Endothelial cell of umbilical vein (primary cell): ENCODE results near the gene PAX6. TPM values are rescaled to one million over a fixed set of nuclear protein-coding genes. Genes with fewer than 3 reads are reported as not detected.

Experiments used
- BruUV-seq: library from RNA; stranded (reverse); fragments of 400-500 nt; replicated peaks from 2 replicates; lab custom pipeline; 2021; lab: Mats Ljungman, UMichigan
- CTCF ChIA-PET: fragments of 300-600, 350-600 bp; sonication (Branson Sonifier 250); formaldehyde crosslinking; loops from one replicate; lab custom pipeline; 2021; ENCODE audit warnings: antibody characterized with exemption, inconsistent platforms; lab: Charles Lee
- POLR2A ChIA-PET: fragments of 300-600, 350-600 bp; sonication (Branson Sonifier 250); formaldehyde crosslinking; loops from one replicate; lab custom pipeline; 2021; ENCODE audit warnings: antibody characterized with exemption, inconsistent platforms; lab: Charles Lee
- DNase-seq: peaks from one replicate; pipeline ENCODE4 v3.0.0-alpha.2; 2011; ENCODE audit warnings: low read depth, low spot score
- FAIRE-seq: peaks from 2 replicates; lab custom pipeline; 2011; peaks lifted over from hg19 to GRCh38; lab: Jason Lieb, UNC
- H2AFZ ChIP-seq: 2 replicates; pipeline ENCODE4 v1.6.0; 2012; ENCODE audit warnings: low read depth, low read length, control low read depth, inconsistent platforms
- H3K27ac ChIP-seq: 2 replicates; pipeline ENCODE4 v1.5.1; 2011; ENCODE audit warnings: low read depth, mild to moderate bottlenecking, control low read depth, low read length, moderate library complexity; ENCODE audit not compliant: insufficient read depth
- H3K27me3 ChIP-seq, 2 experiments: 2 replicates each; pipeline versions ENCODE4 v1.6.0 to v1.6.1; 2011; ENCODE audit warnings: low read length in 2 of 2, mixed read lengths in 1 of 2; ENCODE audit not compliant: control insufficient read depth in 2 of 2, insufficient read depth in 2 of 2
- H3K36me3 ChIP-seq, 2 experiments: 2 replicates in 1 of 2; 3 replicates in 1 of 2; pipeline ENCODE4 v1.5.1; 2011; ENCODE audit warnings: low read length in 2 of 2, mild to moderate bottlenecking in 1 of 2, moderate library complexity in 1 of 2; ENCODE audit not compliant: control insufficient read depth in 2 of 2, insufficient read depth in 2 of 2; ENCODE audit errors: extremely low read depth in 1 of 2
- H3K4me1 ChIP-seq: 3 replicates; pipeline ENCODE4 v1.5.1; 2011; ENCODE audit warnings: mild to moderate bottlenecking, low read length; ENCODE audit not compliant: control insufficient read depth, insufficient read depth; ENCODE audit errors: extremely low read depth
- H3K4me2 ChIP-seq: 2 replicates; pipeline ENCODE4 v1.6.1; 2011; ENCODE audit warnings: low read length, control low read depth, mixed read lengths; ENCODE audit not compliant: insufficient read depth
- H3K4me3 ChIP-seq, 3 experiments: fragments of 200-600 bp in 1 of 3; sonication (generic), shearing (Covaris generic) in 1 of 3; replicated peaks in 1 of 3; 2 replicates each; pipeline ENCODE4 v1.5.1; 2011 to 2016; ENCODE audit warnings: control low read depth in 3 of 3, low read length in 3 of 3, mild to moderate bottlenecking in 2 of 3, inconsistent platforms in 1 of 3, low read depth in 1 of 3, moderate library complexity in 1 of 3; ENCODE audit not compliant: insufficient read depth in 1 of 3
- H3K79me2 ChIP-seq: 2 replicates; pipeline ENCODE4 v1.6.0; 2012; ENCODE audit warnings: low read length, inconsistent platforms; ENCODE audit not compliant: control insufficient read depth, insufficient read depth
- H3K9ac ChIP-seq: replicated peaks from 2 replicates; pipeline ENCODE3; 2011; ENCODE audit warnings: low read length, control low read depth; ENCODE audit not compliant: insufficient read depth; ENCODE audit errors: extremely low read depth
- H3K9me1 ChIP-seq: replicated peaks from 3 replicates; pipeline ENCODE4 v1.6.0; 2011; ENCODE audit warnings: mild to moderate bottlenecking, low read length; ENCODE audit not compliant: control insufficient read depth, insufficient read depth; ENCODE audit errors: extremely low read depth
- H3K9me3 ChIP-seq: replicated peaks from 2 replicates; pipeline ENCODE4 v1.5.1; 2012; ENCODE audit warnings: low read length, inconsistent platforms; ENCODE audit not compliant: control insufficient read depth, insufficient read depth
- H4K20me1 ChIP-seq: replicated peaks from 2 replicates; pipeline ENCODE3; 2011; ENCODE audit warnings: mild to moderate bottlenecking, low read length; ENCODE audit not compliant: control insufficient read depth, insufficient read depth; ENCODE audit errors: extremely low read depth
- CTCF ChIP-seq, 2 donors: IDR thresholded peaks; 1 replicate in 1 of 2; 2 replicates in 1 of 2; pipeline ENCODE4 v1.5.1; 2011; ENCODE audit warnings: low read length in 2 of 2, mild to moderate bottlenecking in 2 of 2, moderate library complexity in 2 of 2, control low read depth in 1 of 2, inconsistent platforms in 1 of 2, low read depth in 1 of 2; ENCODE audit not compliant: insufficient read depth in 1 of 2; ENCODE audit errors: extremely low read depth in 1 of 2
- EZH2 ChIP-seq: IDR thresholded peaks from 2 replicates; pipeline ENCODE4 v1.6.1; 2012; ENCODE audit warnings: borderline replicate concordance, low read depth, mild to moderate bottlenecking, moderate library complexity, low read length, inconsistent platforms; ENCODE audit not compliant: severe bottlenecking
- FOS ChIP-seq: IDR thresholded peaks from 2 replicates; pipeline ENCODE4 v1.6.1; 2011; ENCODE audit warnings: mild to moderate bottlenecking, low read length, moderate library complexity, borderline replicate concordance; ENCODE audit not compliant: insufficient read depth
- GATA2 ChIP-seq: IDR thresholded peaks from 2 replicates; pipeline ENCODE4 v1.7.0; 2011; ENCODE audit warnings: low read depth, mild to moderate bottlenecking, moderate library complexity, mixed read lengths, low read length; ENCODE audit not compliant: insufficient read length, insufficient read depth
- JUN ChIP-seq: IDR thresholded peaks from 2 replicates; pipeline ENCODE4 v1.6.1; 2011; ENCODE audit warnings: borderline replicate concordance, low read depth; ENCODE audit not compliant: insufficient read length, insufficient read depth
- MAX ChIP-seq: IDR thresholded peaks from 2 replicates; pipeline ENCODE4 v1.6.1; 2011; ENCODE audit not compliant: insufficient read depth, insufficient read length
- MYC ChIP-seq: IDR thresholded peaks from one replicate; pipeline ENCODE4 v1.6.1; 2011; ENCODE audit warnings: mild to moderate bottlenecking, low read depth, low read length
- POLR2A ChIP-seq: IDR thresholded peaks from 2 replicates; pipeline ENCODE4 v1.6.1; 2012; ENCODE audit warnings: low read depth, mild to moderate bottlenecking, control low read depth, low read length
- POLR2AphosphoS5 ChIP-seq: IDR thresholded peaks from 2 replicates; pipeline ENCODE4 v1.6.1; 2012; ENCODE audit warnings: low read depth, mild to moderate bottlenecking, control low read depth, low read length, moderate library complexity; ENCODE audit not compliant: insufficient read depth
- dilution Hi-C: fragments of 300-500 bp; cut with MboI; formaldehyde crosslinking; loops from one replicate; pipeline ENCODE4 v1.15.0; 2019; ENCODE audit warnings: low sequenced_read_pairs; ENCODE audit not compliant: extremely low pct_ligation_motif_present
- intact Hi-C: fragments of 100-400 bp; cut with micrococcal nuclease; formaldehyde crosslinking; loops from one replicate; pipeline ENCODE4 v1.10.0; 2022
- polyA plus RNA-seq, 4 experiments: library from polyadenylated mRNA; depleted of rRNA in 3 of 4; stranded (reverse) in 3 of 4; unstranded in 1 of 4; fragments of >200 nt; gene quantifications; 2 replicates each; pipeline versions ENCODE4 v1.2.1 to v1.2.3, GENCODE V29; 2011 to 2012; ENCODE audit warnings: missing spikeins in 1 of 4
- total RNA-seq: library from RNA; stranded (reverse); gene quantifications from 2 replicates; pipeline ENCODE4 v1.2.3, GENCODE V29; 2021

Gene PAX6
- total and polyA plus RNA-seq, 2 donors (not counting 3 experiments of a cell fraction or from before 2014, with no cell fraction given): not detected

- H3K4me2 ChIP-seq: no peak overlapping the region
- intact Hi-C loops (no loop called here), dilution Hi-C loops (no loop called here)
- H3K9ac ChIP-seq: no peak overlapping the region
- H3K27me3 ChIP-seq: no peaks in the 10 kb centered on the region
- no peak overlapping the region for H3K4me3 ChIP-seq
- no peaks in the 10 kb centered on the region for H3K9me3 ChIP-seq
- TF ChIP-seq POLR2AphosphoS5: no peak
- TF ChIP-seq JUN: no peak
- TF ChIP-seq GATA2: no peak
- TF ChIP-seq MYC: no peak
- TF ChIP-seq CTCF (IDR thresholded peaks at IDR 0.05; ENCODE audit: extremely low read depth in 1 of 2, insufficient read depth in 1 of 2, low read depth in 1 of 2, low read length in 2 of 2): no peak
- TF ChIP-seq EZH2: no peak
- no peak for TF ChIP-seq MAX
- no peak for TF ChIP-seq FOS
- TF ChIP-seq POLR2A: no peak
- no peak overlapping the region for H2AFZ ChIP-seq
- no peak overlapping the region for H3K27ac ChIP-seq
- POLR2A ChIA-PET: no interaction called here
- H3K9me1 ChIP-seq: no peaks in the 10 kb centered on the region
- FAIRE-seq: no peak
- no peaks in the 10 kb centered on the region for H3K79me2 ChIP-seq
- CTCF ChIA-PET: interaction anchor here (1.0 kb wide), 1 partner anchor 69 kb away, joined by 5 read pairs; no protein-coding TSS in a partner anchor
- BruUV-seq: no TSS peak
- no peak for DNase-seq
- no peaks in the 10 kb centered on the region for H3K4me1 ChIP-seq
- H3K36me3 ChIP-seq: no peaks in the 10 kb centered on the region
- H4K20me1 ChIP-seq: no peaks in the 10 kb centered on the region
Measured at GRCh38 chr11:31770011-31770700, 41.0 kb downstream of the PAX6 start.
